ENCODE data around the gene ITPKA. TPM values are rescaled to one million over a fixed set of nuclear protein-coding genes. Genes with fewer than 3 reads are reported as not detected.

Gene ITPKA
- total RNA-seq, 1 experiment from 2014 or later = 6.3 TPM

- no peak overlapping the region for H3K4me3 ChIP-seq (ENCODE audit: low read depth in 2 of 2, low read length in 2 of 2)
- no TSS peak for BruUV-seq (replicated peaks)
- no peaks in the 10 kb centered on the region for H3K4me1 ChIP-seq (ENCODE audit: control insufficient read depth, insufficient read depth, low read length)
- H3K27me3 ChIP-seq (ENCODE audit: control insufficient read depth, insufficient read depth, low read length) = no peaks in the 10 kb centered on the region
- in situ Hi-C loops (cut with HindIII; ENCODE audit: low pct_unique_long_range_greater_than_20kb, low sequenced_read_pairs) = no loop called here
- POLR2A ChIA-PET = no interaction called here
- no peak overlapping the region for H3K27ac ChIP-seq (ENCODE audit: low read length)
- CTCF ChIA-PET = interaction anchor here (0.6 kb wide), 1 partner anchor 297 kb away, joined by 5 read pairs; no protein-coding TSS in a partner anchor
- intact Hi-C loops (cut with micrococcal nuclease; ENCODE audit: unreplicated experiment) = no loop called here
- no peaks in the 10 kb centered on the region; the same call in 1 of the 2 replicates for H3K36me3 ChIP-seq (ENCODE audit: control insufficient read depth, insufficient read depth, low read length)
- no peaks in the 10 kb centered on the region for H3K9me3 ChIP-seq (ENCODE audit: control insufficient read depth, insufficient read depth, low read depth, low read length)
- DNase-seq (ENCODE audit: low read depth, low spot score) = no peak
- TF ChIP-seq SIN3A (IDR thresholded peaks at IDR 0.05; ENCODE audit: borderline replicate concordance, insufficient read depth, low read depth, low read length) (no peak), TCF7L2 (IDR thresholded peaks at IDR 0.05; ENCODE audit: low read depth, low read length) (no peak), CTCF (IDR thresholded peaks at IDR 0.05) (no peak), POLR2AphosphoS5 (IDR thresholded peaks at IDR 0.05; ENCODE audit: low read depth, low read length) (no peak), REST (IDR thresholded peaks at IDR 0.05; ENCODE audit: insufficient read depth in 1 of 2, low read depth in 2 of 2, low read length in 1 of 2) (no peak)
- ATAC-seq = no peak
These were observed 10.6 kb upstream of the ITPKA start for GRCh38 chr15:41483115-41483514.

GRCh38 chr15:41483519-41483918 is 10.2 kb upstream of the ITPKA start:
- CTCF ChIA-PET = no interaction called here

More at GRCh38 chr15:41483519-41483918, 10.2 kb upstream of the ITPKA start:
- POLR2A ChIA-PET = interaction anchor here (0.6 kb wide), 1 partner anchor 58 kb away, joined by 5 read pairs; no protein-coding TSS in a partner anchor
- Histone ChIP-seq H3K4me3 (ENCODE audit: low read depth in 2 of 2, low read length in 2 of 2) (no peak overlapping the region), H3K27me3 (ENCODE audit: control insufficient read depth, insufficient read depth, low read length) (no peaks in the 10 kb centered on the region), H3K4me1 (ENCODE audit: control insufficient read depth, insufficient read depth, low read length) (no peaks in the 10 kb centered on the region), H3K27ac (ENCODE audit: low read length) (no peak overlapping the region), H3K9me3 (ENCODE audit: control insufficient read depth, insufficient read depth, low read depth, low read length) (no peaks in the 10 kb centered on the region), H3K36me3 (ENCODE audit: control insufficient read depth, insufficient read depth, low read length) (no peaks in the 10 kb centered on the region; the same call in 1 of the 2 replicates)
- DNase-seq (ENCODE audit: low read depth, low spot score) (no peak), ATAC-seq (no peak)
- no TSS peak for BruUV-seq (replicated peaks)
- intact Hi-C loops (cut with micrococcal nuclease; ENCODE audit: unreplicated experiment) = no loop called here
- in situ Hi-C loops (cut with HindIII; ENCODE audit: low pct_unique_long_range_greater_than_20kb, low sequenced_read_pairs) = no loop called here
- TF ChIP-seq TCF7L2 (IDR thresholded peaks at IDR 0.05; ENCODE audit: low read depth, low read length) = no peak
- TF ChIP-seq CTCF (IDR thresholded peaks at IDR 0.05) = no peak
- TF ChIP-seq SIN3A (IDR thresholded peaks at IDR 0.05; ENCODE audit: borderline replicate concordance, insufficient read depth, low read depth, low read length) = no peak
- TF ChIP-seq REST (IDR thresholded peaks at IDR 0.05; ENCODE audit: insufficient read depth in 1 of 2, low read depth in 2 of 2, low read length in 1 of 2) = no peak
- TF ChIP-seq POLR2AphosphoS5 (IDR thresholded peaks at IDR 0.05; ENCODE audit: low read depth, low read length) = no peak

Measured in Panc1 (cell line).